ENCODE results near the gene MST1. TPM values are rescaled to one million over a fixed set of nuclear protein-coding genes. Genes with fewer than 3 reads are reported as not detected.
A peak's percentile ranks its signal among the peaks of the same experiment; 100 is the strongest.

MST1 gene
- total RNA-seq, 1 experiment from 2014 or later, result 13.8 TPM

DNA sequence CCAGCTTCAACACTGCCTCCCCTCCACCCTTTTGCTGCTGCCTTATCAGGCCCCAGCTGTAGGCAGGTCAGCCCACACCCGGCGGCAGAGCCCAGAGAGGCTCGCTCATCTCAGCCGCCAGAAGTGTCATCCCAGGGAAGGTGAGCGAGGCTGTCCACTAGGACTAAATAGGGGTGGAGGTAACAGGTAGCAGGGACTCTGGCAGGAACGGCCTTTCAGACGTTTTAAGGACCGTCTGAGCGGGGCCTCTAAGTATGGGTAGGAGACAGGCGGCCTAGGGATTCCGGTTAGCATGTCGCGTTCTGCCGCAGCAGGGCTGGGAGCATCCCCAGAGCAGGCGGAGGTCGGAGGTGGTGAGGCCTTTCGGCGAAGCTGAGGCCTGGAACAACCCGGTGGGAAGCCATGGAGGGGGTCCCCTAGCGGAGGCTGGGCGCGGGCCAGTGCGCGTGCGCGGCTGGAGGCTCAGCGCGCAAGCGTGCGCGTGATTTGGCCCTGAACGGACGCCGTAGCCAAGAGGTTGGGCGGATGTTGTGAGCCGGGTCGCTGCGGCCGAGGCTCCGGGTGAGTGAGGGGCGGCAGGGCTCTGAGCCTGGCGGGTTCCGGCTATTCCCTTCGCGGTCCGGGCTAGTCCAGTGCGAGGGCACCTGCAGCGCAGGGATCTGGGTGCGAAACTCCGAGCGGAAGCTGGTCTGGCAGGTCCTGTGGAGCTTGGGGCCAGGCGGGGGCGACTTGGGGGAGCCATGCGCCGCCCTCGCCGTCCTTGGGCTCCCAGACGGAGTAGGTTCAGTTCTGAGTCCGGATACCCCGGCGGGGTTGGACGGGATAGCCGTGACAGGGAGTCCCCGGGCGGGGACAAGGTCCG, at the start of gene MST1, which contains the start of gene RNF123 (continued):
- TF ChIP-seq, protein P1, sequence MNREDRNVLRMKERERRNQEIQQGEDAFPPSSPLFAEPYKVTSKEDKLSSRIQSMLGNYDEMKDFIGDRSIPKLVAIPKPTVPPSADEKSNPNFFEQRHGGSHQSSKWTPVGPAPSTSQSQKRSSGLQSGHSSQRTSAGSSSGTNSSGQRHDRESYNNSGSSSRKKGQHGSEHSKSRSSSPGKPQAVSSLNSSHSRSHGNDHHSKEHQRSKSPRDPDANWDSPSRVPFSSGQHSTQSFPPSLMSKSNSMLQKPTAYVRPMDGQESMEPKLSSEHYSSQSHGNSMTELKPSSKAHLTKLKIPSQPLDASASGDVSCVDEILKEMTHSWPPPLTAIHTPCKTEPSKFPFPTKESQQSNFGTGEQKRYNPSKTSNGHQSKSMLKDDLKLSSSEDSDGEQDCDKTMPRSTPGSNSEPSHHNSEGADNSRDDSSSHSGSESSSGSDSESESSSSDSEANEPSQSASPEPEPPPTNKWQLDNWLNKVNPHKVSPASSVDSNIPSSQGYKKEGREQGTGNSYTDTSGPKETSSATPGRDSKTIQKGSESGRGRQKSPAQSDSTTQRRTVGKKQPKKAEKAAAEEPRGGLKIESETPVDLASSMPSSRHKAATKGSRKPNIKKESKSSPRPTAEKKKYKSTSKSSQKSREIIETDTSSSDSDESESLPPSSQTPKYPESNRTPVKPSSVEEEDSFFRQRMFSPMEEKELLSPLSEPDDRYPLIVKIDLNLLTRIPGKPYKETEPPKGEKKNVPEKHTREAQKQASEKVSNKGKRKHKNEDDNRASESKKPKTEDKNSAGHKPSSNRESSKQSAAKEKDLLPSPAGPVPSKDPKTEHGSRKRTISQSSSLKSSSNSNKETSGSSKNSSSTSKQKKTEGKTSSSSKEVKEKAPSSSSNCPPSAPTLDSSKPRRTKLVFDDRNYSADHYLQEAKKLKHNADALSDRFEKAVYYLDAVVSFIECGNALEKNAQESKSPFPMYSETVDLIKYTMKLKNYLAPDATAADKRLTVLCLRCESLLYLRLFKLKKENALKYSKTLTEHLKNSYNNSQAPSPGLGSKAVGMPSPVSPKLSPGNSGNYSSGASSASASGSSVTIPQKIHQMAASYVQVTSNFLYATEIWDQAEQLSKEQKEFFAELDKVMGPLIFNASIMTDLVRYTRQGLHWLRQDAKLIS (CRISPR knock-in tag; IDR thresholded peaks at IDR 0.05; ENCODE audit: borderline replicate concordance), result peak; percentile 83; the same call in 1 of the 2 replicates
- TF ChIP-seq, protein P2, sequence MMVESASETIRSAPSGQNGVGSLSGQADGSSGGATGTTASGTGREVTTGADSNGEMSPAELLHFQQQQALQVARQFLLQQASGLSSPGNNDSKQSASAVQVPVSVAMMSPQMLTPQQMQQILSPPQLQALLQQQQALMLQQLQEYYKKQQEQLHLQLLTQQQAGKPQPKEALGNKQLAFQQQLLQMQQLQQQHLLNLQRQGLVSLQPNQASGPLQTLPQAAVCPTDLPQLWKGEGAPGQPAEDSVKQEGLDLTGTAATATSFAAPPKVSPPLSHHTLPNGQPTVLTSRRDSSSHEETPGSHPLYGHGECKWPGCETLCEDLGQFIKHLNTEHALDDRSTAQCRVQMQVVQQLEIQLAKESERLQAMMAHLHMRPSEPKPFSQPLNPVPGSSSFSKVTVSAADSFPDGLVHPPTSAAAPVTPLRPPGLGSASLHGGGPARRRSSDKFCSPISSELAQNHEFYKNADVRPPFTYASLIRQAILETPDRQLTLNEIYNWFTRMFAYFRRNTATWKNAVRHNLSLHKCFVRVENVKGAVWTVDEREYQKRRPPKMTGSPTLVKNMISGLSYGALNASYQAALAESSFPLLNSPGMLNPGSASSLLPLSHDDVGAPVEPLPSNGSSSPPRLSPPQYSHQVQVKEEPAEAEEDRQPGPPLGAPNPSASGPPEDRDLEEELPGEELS (CRISPR knock-in tag; IDR thresholded peaks at IDR 0.05), result peak; percentile 79
- TF ChIP-seq NFYB (CRISPR knock-in tag; conservative IDR thresholded peaks at IDR 0.05; ENCODE audit: low read depth) (no peak), SP1 (CRISPR knock-in tag; conservative IDR thresholded peaks at IDR 0.05) (peak; percentile 88), ZNF416 (CRISPR knock-in tag; IDR thresholded peaks at IDR 0.05) (peak; percentile 41; the same call in 1 of the 2 replicates), ZNF232 (CRISPR knock-in tag; IDR thresholded peaks at IDR 0.05) (0 out of 2 replicates have a peak, but pooled peaks have one; percentile 51), GABPB1 (CRISPR knock-in tag; IDR thresholded peaks at IDR 0.05) (peak; percentile 85), ZNF317 (CRISPR knock-in tag; IDR thresholded peaks at IDR 0.05; ENCODE audit: borderline replicate concordance, low read depth) (no peak)
- TF ChIP-seq, protein P3, sequence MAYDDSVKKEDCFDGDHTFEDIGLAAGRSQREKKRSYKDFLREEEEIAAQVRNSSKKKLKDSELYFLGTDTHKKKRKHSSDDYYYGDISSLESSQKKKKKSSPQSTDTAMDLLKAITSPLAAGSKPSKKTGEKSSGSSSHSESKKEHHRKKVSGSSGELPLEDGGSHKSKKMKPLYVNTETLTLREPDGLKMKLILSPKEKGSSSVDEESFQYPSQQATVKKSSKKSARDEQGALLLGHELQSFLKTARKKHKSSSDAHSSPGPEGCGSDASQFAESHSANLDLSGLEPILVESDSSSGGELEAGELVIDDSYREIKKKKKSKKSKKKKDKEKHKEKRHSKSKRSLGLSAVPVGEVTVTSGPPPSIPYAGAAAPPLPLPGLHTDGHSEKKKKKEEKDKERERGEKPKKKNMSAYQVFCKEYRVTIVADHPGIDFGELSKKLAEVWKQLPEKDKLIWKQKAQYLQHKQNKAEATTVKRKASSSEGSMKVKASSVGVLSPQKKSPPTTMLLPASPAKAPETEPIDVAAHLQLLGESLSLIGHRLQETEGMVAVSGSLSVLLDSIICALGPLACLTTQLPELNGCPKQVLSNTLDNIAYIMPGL (CRISPR knock-in tag; IDR thresholded peaks at IDR 0.05), result peak; percentile 62; the same call in 1 of the 2 replicates
- TF ChIP-seq, protein P4, sequence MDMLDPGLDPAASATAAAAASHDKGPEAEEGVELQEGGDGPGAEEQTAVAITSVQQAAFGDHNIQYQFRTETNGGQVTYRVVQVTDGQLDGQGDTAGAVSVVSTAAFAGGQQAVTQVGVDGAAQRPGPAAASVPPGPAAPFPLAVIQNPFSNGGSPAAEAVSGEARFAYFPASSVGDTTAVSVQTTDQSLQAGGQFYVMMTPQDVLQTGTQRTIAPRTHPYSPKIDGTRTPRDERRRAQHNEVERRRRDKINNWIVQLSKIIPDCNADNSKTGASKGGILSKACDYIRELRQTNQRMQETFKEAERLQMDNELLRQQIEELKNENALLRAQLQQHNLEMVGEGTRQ (CRISPR knock-in tag; IDR thresholded peaks at IDR 0.05), result no peak; the same call in 1 of the 2 replicates
- TF ChIP-seq, protein P5, sequence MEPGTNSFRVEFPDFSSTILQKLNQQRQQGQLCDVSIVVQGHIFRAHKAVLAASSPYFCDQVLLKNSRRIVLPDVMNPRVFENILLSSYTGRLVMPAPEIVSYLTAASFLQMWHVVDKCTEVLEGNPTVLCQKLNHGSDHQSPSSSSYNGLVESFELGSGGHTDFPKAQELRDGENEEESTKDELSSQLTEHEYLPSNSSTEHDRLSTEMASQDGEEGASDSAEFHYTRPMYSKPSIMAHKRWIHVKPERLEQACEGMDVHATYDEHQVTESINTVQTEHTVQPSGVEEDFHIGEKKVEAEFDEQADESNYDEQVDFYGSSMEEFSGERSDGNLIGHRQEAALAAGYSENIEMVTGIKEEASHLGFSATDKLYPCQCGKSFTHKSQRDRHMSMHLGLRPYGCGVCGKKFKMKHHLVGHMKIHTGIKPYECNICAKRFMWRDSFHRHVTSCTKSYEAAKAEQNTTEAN (CRISPR knock-in tag; IDR thresholded peaks at IDR 0.05), result peak; percentile 78; the same call in 1 of the 2 replicates

DNA sequence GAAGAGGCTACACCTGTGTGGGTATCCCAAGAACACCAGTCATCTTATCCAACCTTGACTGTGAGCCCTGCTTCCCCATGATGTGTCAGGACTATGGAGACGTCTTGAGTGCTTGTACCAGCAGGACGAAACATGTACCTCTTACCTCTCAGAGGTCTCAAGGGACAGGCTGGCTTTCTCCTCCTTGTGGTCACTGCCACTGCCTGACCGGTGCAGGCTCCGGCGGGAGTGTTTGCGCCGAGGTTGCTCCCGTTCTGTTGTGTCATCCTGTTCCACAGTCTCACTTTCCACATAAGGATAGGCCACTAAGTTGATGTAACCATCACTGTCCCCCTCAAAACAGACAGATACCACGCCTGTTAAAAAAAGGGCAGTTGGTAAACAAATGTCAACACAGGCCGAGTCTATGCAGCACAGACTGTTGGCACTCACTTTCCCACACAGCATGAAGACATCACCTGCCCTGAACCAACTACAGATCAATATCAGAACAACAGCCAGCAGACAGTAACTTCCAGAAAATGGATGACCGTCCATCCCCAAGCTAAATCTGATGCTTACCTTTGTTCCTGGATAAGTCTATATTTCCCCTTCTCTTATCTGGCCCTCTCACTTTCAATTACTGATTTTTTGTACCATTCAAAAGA, 48.9 kb upstream of the MST1 start:
- POLR2A ChIA-PET, result no interaction called here
- no peak overlapping the region for H3K27ac Mint-ChIP-seq
- H3K9me3 Mint-ChIP-seq, result peaks cover 7% of the 10 kb centered on the region; the same call in 1 of the 2 replicates
- CTCF ChIA-PET, result interaction anchor here (0.6 kb wide), 1 partner anchor 95 kb away, joined by 3 read pairs; no protein-coding TSS in a partner anchor
- ATAC-seq (no peak), DNase-seq (ENCODE audit: low spot score) (no peak)
- no peak overlapping the region for H3K4me3 Mint-ChIP-seq
- peaks cover 41% of the 10 kb centered on the region for H3K36me3 Mint-ChIP-seq
- H3K4me1 Mint-ChIP-seq, result no peaks in the 10 kb centered on the region
- H3K27me3 Mint-ChIP-seq (ENCODE audit: low read depth), result no peaks in the 10 kb centered on the region
- TF ChIP-seq, protein P6, sequence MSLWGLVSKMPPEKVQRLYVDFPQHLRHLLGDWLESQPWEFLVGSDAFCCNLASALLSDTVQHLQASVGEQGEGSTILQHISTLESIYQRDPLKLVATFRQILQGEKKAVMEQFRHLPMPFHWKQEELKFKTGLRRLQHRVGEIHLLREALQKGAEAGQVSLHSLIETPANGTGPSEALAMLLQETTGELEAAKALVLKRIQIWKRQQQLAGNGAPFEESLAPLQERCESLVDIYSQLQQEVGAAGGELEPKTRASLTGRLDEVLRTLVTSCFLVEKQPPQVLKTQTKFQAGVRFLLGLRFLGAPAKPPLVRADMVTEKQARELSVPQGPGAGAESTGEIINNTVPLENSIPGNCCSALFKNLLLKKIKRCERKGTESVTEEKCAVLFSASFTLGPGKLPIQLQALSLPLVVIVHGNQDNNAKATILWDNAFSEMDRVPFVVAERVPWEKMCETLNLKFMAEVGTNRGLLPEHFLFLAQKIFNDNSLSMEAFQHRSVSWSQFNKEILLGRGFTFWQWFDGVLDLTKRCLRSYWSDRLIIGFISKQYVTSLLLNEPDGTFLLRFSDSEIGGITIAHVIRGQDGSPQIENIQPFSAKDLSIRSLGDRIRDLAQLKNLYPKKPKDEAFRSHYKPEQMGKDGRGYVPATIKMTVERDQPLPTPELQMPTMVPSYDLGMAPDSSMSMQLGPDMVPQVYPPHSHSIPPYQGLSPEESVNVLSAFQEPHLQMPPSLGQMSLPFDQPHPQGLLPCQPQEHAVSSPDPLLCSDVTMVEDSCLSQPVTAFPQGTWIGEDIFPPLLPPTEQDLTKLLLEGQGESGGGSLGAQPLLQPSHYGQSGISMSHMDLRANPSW (CRISPR knock-in tag; conservative IDR thresholded peaks at IDR 0.05; ENCODE audit: low read depth), result no peak
- TF ChIP-seq ZNF671 (CRISPR knock-in tag; IDR thresholded peaks at IDR 0.05), result no peak
- TF ChIP-seq, protein P7, sequence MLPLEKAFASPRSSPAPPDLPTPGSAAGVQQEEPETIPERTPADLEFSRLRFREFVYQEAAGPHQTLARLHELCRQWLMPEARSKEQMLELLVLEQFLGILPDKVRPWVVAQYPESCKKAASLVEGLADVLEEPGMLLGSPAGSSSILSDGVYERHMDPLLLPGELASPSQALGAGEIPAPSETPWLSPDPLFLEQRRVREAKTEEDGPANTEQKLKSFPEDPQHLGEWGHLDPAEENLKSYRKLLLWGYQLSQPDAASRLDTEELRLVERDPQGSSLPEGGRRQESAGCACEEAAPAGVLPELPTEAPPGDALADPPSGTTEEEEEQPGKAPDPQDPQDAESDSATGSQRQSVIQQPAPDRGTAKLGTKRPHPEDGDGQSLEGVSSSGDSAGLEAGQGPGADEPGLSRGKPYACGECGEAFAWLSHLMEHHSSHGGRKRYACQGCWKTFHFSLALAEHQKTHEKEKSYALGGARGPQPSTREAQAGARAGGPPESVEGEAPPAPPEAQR (CRISPR knock-in tag; IDR thresholded peaks at IDR 0.05), result no peak
- TF ChIP-seq TEAD1 (CRISPR knock-in tag; IDR thresholded peaks at IDR 0.05), result no peak
- TF ChIP-seq CBFB (CRISPR knock-in tag; IDR thresholded peaks at IDR 0.05; ENCODE audit: low read depth), result no peak
- no peak for TF ChIP-seq ESRRA (CRISPR knock-in tag; IDR thresholded peaks at IDR 0.05; ENCODE audit: borderline replicate concordance)

All from WTC11 (cell line).